Ovary (tissue), 3 donors: Measurements from ENCODE around the gene PHKB.

Experiments
- CTCF ChIP-seq, 3 donors: fragments of 450-650 bp in 2 of 3; fragments of 200-600 bp in 1 of 3; IDR thresholded peaks; one replicate each; pipeline versions ENCODE4 v1.5.1 to v1.8.0; 2016 to 2022; ENCODE audit warnings: antibody characterized with exemption in 3 of 3, mild to moderate bottlenecking in 1 of 3
- EP300 ChIP-seq: sonication (generic); formaldehyde crosslinking; IDR thresholded peaks from one replicate; pipeline ENCODE4 v1.6.1; 2017; ENCODE audit warnings: antibody characterized with exemption
- donor health status: DM: no; HTN: no; CAD: no.

DNA sequence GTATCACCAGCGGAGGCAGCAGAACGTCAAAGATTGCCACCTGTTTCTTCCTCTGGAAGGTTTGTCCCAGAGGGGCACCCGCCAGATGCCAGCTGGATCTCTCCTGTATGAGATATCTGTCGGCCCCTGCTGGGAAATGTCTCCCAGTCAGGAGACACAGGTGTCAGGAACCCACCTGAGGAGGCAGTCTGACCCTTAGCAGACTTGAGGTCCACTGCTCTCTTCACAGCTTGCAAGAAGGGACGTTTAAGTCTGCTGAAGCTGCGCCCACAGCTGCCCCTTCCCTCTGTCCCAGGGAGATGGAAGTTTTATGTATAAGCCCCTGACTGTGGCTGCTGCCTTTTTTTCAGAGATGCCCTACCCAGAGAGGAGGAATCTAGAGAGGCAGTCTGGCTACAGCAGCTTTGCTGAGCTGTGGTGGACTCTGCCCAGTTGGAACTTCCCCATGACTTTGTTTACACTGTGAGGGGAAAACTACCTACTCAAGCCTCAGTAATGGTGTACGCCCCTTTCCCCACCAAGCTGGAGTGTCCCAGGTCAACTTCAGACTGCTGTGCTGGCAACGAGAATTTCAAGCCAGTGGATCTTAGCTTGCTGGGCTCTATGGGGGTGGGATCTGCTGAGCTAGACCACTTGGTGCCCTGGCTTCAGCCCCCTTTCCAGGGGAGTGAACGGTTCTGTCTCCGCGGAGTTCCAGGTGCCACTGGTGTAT, 92.9 kb downstream of the PHKB start:
- TF ChIP-seq CTCF (IDR thresholded peaks at IDR 0.05) = no peak
- TF ChIP-seq EP300 = no peak
